ENCODE measurements around the gene NPAS2. TPM values are rescaled to one million over a fixed set of nuclear protein-coding genes. Genes with fewer than 3 reads are reported as not detected.

Gene NPAS2
- total and polyA plus RNA-seq, 2 of the 8 experiments (the other 6 are each of a cell fraction or from before 2014, with no cell fraction given), result 1.8 to 1.9 TPM

DNA sequence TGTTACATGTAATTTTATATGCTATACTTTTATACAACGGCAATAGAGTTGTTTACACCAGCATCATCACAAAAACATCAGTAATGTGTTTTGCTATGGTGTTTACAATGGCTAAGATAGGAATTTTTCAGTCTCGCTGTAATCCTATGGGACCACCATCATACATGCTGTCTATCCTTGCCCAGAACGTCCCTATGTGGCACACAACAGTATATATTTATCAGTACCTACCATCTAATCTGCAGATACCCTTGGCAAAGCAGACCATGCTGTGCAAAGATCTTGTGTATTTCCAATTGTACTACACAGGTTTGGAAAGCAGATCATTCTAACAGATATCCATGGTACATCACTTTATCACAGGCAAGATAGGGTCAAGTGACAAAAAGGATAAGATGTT, 197.4 kb downstream of the NPAS2 start:
- no peaks in the 10 kb centered on the region for H3K9me3 ChIP-seq (ENCODE audit: insufficient read depth in 2 of 2, low read depth in 1 of 2, low read length in 1 of 2)
- FAIRE-seq, result no peak
- no peak overlapping the region for H3K4me3 ChIP-seq (ENCODE audit: extremely low read depth in 1 of 4, insufficient read depth in 2 of 4, low read depth in 3 of 4, low read length in 4 of 4)
- no peaks in the 10 kb centered on the region; the same call in 1 of the 2 replicates for H3K79me1 ChIP-seq (ENCODE audit: low read depth, low read length)
- no peak overlapping the region for H4K5ac ChIP-seq (ENCODE audit: insufficient read length, low read depth, low read length)
- H3K18ac ChIP-seq (ENCODE audit: extremely low read depth, low read length), result no peak overlapping the region
- H3K4me1 ChIP-seq (replicated peaks in 1 of 4; ENCODE audit: control insufficient read depth in 3 of 4, insufficient read depth in 4 of 4, low read length in 3 of 4), result no peaks in the 10 kb centered on the region
- peaks cover 4 to 69% (median 22%) of the 10 kb centered on the region in 4 experiments for H3K36me3 ChIP-seq (ENCODE audit: control insufficient read depth in 2 of 4, insufficient read depth in 4 of 4, low read length in 3 of 4)
- H3K27me3 ChIP-seq (replicated peaks in 1 of 4; ENCODE audit: control insufficient read depth in 3 of 4, extremely low read depth in 1 of 4, insufficient read depth in 3 of 4, low read length in 3 of 4), result no peaks in the 10 kb centered on the region
- H3K56ac ChIP-seq (replicated peaks; ENCODE audit: insufficient read length, low read depth, low read length), result no peak overlapping the region
- no peak overlapping the region for H2BK120ac ChIP-seq (replicated peaks; ENCODE audit: low read depth, low read length)
- 91% methylated on average over 3 of the region's 3 CpGs; no CpG with 5 or more reads in 1 of the 2 experiments for WGBS, 2 experiments (ENCODE audit: extremely low coverage in 1 of 2, insufficient coverage in 1 of 2, insufficient read length in 1 of 2, insufficient replicate concordance in 2 of 2, low coverage in 1 of 2, low lambda C conversion rate in 2 of 2, missing lambda C conversion rate in 1 of 2)
- ChIA-PET POLR2A (ENCODE audit: partially characterized antibody) (interaction anchor here (1.3 kb wide), 1 partner anchor 16 kb away, joined by 3 read pairs; the partner anchor contains the start of gene RPL31), CTCF (ENCODE audit: partially characterized antibody) (interaction anchor here (1.5 kb wide), 1 partner anchor 188 kb away, joined by 4 read pairs; no protein-coding TSS in a partner anchor)
- no peak for DNase-seq (ENCODE audit: low read depth in 1 of 2, low spot score in 2 of 2)
- H3K27ac ChIP-seq (ENCODE audit: low read depth, low read length), result no peak overlapping the region
- no peak overlapping the region for H2BK12ac ChIP-seq (ENCODE audit: low read depth, low read length)
- no peak overlapping the region for H2AK5ac ChIP-seq (ENCODE audit: low read depth, low read length)
- no peaks in the 10 kb centered on the region for H3K23me2 ChIP-seq (ENCODE audit: low read depth, low read length)
- no peaks in the 10 kb centered on the region for H3K79me2 ChIP-seq (ENCODE audit: control insufficient read depth in 1 of 2, insufficient read depth in 2 of 2, low read length in 2 of 2)
- H2BK20ac ChIP-seq (ENCODE audit: low read length), result no peak overlapping the region
- no peak overlapping the region for H3K4ac ChIP-seq (replicated peaks; ENCODE audit: insufficient read length, low read depth, low read length)
- no peak overlapping the region for H3K14ac ChIP-seq (ENCODE audit: insufficient read length)
- H3K23ac ChIP-seq (ENCODE audit: insufficient read length), result no peak overlapping the region
- no peak overlapping the region for H3K4me2 ChIP-seq (ENCODE audit: insufficient read depth in 1 of 2, low read depth in 2 of 2, low read length in 2 of 2)
- H2BK5ac ChIP-seq (ENCODE audit: low read depth, low read length), result no peak overlapping the region
- no peak overlapping the region for H2AFZ ChIP-seq (ENCODE audit: low read length)
- no peak overlapping the region for H4K8ac ChIP-seq (ENCODE audit: extremely low read depth, insufficient read depth, low read length)
- H4K20me1 ChIP-seq (replicated peaks in 1 of 2; ENCODE audit: control insufficient read depth in 1 of 2, insufficient read depth in 2 of 2, low read length in 2 of 2), result peaks cover 0 to 4% of the 10 kb centered on the region in 2 experiments
- H4K91ac ChIP-seq (replicated peaks; ENCODE audit: insufficient read length, low read length), result no peak overlapping the region
- H2BK15ac ChIP-seq (ENCODE audit: low read length), result no peak overlapping the region
- no peak overlapping the region for H3K9ac ChIP-seq (replicated peaks in 1 of 4; ENCODE audit: extremely low read depth in 1 of 4, low read depth in 3 of 4, low read length in 3 of 4)
- TF ChIP-seq SAP30 (IDR thresholded peaks at IDR 0.05; ENCODE audit: insufficient read depth, insufficient replicate concordance, low read length) (no peak), BCL11A (IDR thresholded peaks at IDR 0.05; ENCODE audit: low read depth in 2 of 2, low read length in 2 of 2) (no peak), JUND (IDR thresholded peaks at IDR 0.05; ENCODE audit: low read length) (no peak), ASH2L (IDR thresholded peaks at IDR 0.05; ENCODE audit: low read length) (no peak), RXRA (IDR thresholded peaks at IDR 0.05; ENCODE audit: insufficient read depth, low read depth, low read length) (no peak), CTBP2 (IDR thresholded peaks at IDR 0.05; ENCODE audit: borderline replicate concordance, insufficient read depth, insufficient read length, low read length) (no peak), POU5F1 (IDR thresholded peaks at IDR 0.05; ENCODE audit: low read depth, low read length) (no peak), NRF1 (IDR thresholded peaks at IDR 0.05; ENCODE audit: low read depth, low read length) (no peak), TCF12 (IDR thresholded peaks at IDR 0.05; ENCODE audit: low read depth, low read length) (no peak), SP1 (IDR thresholded peaks at IDR 0.05; ENCODE audit: low read depth, low read length) (no peak), E2F6 (IDR thresholded peaks at IDR 0.05) (no peak), SRF (IDR thresholded peaks at IDR 0.05; ENCODE audit: low read depth, low read length) (no peak), YY1 (IDR thresholded peaks at IDR 0.05; ENCODE audit: low read depth, low read length) (no peak), GTF2F1 (IDR thresholded peaks at IDR 0.05; ENCODE audit: borderline replicate concordance, low read depth, low read length) (no peak)

All from H1 (cell line).